ENCODE measurements around the gene LIN7B.

Gene LIN7B

GRCh38 chr19:49094505-49095482 is 19.4 kb upstream of the LIN7B start:
- DNase-seq (ENCODE audit: low read depth in 2 of 2) = no peak

- DNase-seq (ENCODE audit: low read depth in 2 of 2) = peak; percentile 56 to 57
Measured at GRCh38 chr19:49097453-49098288, 16.5 kb upstream of the LIN7B start.

GRCh38 chr19:49098795-49099194 is 15.4 kb upstream of the LIN7B start:
- no peak for DNase-seq (ENCODE audit: low read depth in 2 of 2)

- no peak for DNase-seq (ENCODE audit: low read depth in 2 of 2)
Measured at GRCh38 chr19:49101160-49101559, 13.0 kb upstream of the LIN7B start.

GRCh38 chr19:49102303-49102702 is 11.9 kb upstream of the LIN7B start:
- no peak for DNase-seq (ENCODE audit: low read depth in 2 of 2)

- no peak for DNase-seq (ENCODE audit: low read depth in 2 of 2)
Measured at GRCh38 chr19:49103331-49104085, 10.7 kb upstream of the LIN7B start.

- no peak for DNase-seq (ENCODE audit: low read depth in 2 of 2)
Measured at GRCh38 chr19:49104229-49104864, 9.8 kb upstream of the LIN7B start.

- DNase-seq (ENCODE audit: low read depth in 2 of 2) = peak; percentile 52 to 55
Measured at GRCh38 chr19:49106648-49107135, 7.5 kb upstream of the LIN7B start.

GRCh38 chr19:49107625-49108459 is 6.3 kb upstream of the LIN7B start:
- DNase-seq (ENCODE audit: low read depth in 2 of 2) = no peak

- DNase-seq (ENCODE audit: low read depth in 2 of 2) = no peak
Measured at GRCh38 chr19:49109051-49109450, 5.1 kb upstream of the LIN7B start.

- DNase-seq (ENCODE audit: low read depth in 2 of 2) = no peak
Measured at GRCh38 chr19:49109569-49110233, 4.5 kb upstream of the LIN7B start.

GRCh38 chr19:49110567-49110966 is 3.6 kb upstream of the LIN7B start:
- DNase-seq (ENCODE audit: low read depth in 2 of 2) = no peak

- DNase-seq (ENCODE audit: low read depth in 2 of 2) = no peak
Measured at GRCh38 chr19:49111218-49111998, 2.8 kb upstream of the LIN7B start.

GRCh38 chr19:49114630-49115363 is 627 bp downstream of the LIN7B start:
- DNase-seq (ENCODE audit: low read depth in 2 of 2) = peak in 1 of 2 donors; percentile 45

- DNase-seq (ENCODE audit: low read depth in 2 of 2) = no peak
Measured at GRCh38 chr19:49116544-49116943, 2.4 kb downstream of the LIN7B start.

GRCh38 chr19:49117677-49118564 is 3.8 kb downstream of the LIN7B start:
- DNase-seq (ENCODE audit: low read depth in 2 of 2) = no peak
